GM19099 (cell line): ENCODE measurements around the gene MAMDC2.
A peak's percentile ranks its signal among the peaks of the same experiment; 100 is the strongest.

Source experiments
- POLR2A ChIP-seq: IDR thresholded peaks from 3 replicates; pipeline ENCODE4 v1.6.1; 2011; ENCODE audit warnings: low read depth; ENCODE audit not compliant: insufficient read length; ENCODE audit errors: extremely low read depth

The MAMDC2 gene

DNA sequence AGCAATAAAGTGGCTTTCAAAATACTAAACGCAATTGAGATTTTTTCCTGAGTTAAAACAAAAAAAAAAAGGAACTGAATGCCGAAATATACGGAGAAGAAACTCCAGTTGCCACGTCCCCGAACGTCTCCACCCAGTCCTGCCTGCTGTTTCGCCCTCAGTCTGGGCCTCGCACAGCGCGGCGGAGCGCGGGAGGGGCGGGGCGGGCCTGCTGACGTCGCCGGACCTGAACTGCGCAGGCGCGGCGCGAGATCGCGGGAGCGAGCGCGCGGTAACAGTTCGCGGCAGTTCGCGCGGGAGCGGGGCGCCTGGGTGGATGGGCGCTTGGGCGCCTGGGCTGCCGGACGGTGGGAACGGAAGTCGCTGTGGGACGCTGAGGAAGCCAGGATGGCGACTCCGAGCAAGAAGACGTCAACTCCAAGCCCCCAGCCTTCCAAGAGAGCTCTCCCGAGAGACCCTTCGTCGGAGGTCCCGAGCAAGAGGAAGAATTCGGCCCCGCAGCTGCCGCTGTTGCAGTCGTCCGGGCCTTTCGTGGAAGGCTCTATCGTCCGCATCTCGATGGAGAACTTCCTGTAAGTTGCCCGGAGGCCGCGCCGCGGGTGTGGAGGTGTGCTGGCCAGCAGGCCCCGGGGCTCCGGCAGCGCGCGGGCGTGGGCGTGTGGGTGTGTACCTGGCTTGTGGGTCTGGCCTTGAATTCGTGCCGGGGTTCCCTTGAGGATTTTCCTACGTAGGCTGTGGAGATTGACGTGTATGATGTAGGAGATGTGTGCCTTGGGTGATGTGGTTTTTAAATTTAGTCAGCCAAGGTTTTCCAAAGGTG, 215.3 kb downstream of the MAMDC2 start, which contains the start of gene SMC5:
Gene SMC5, plus strand, starts transcription at position 287 of the 820 bp plus-strand sequence. Its CDS starts 101 bp downstream, at position 388.
- peak; percentile 95 for TF ChIP-seq POLR2A

DNA sequence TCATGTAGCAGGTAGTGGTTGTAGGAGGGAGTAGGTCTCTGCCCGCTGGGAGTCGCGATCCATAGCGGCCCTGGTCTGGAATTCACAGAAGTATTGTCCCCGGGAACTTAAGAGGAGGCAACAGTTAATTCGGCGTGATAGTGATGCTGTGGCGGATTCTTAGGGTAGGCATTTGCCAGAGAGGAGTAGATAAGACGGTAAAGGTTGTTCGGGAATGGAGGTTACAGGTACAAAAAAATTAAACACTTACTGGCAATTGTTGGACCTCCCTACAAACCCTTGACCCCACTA, 215.8 kb downstream of the MAMDC2 start:
- TF ChIP-seq POLR2A = no peak

DNA sequence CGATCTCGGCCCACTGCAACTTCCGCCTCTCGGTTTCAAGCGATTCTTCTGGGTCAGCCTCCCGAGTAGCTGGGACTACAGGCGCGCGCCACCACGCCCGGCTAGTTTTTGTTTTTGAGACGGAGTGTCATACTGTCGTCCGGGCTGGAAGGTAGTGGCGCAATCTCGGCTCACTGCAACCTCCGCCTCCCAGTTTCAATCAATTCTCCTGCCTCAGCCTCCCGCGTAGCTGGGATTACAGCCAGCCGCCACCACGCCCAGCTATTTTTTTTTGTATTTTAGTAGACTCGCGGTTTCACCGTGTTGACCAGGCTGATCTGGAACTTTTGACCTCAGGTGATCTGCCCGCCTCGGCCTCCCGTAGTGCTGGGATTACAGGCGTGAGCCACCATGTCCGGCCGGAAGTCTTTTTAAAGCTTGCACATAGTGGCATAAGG, 216.4 kb downstream of the MAMDC2 start:
- no peak for TF ChIP-seq POLR2A

DNA sequence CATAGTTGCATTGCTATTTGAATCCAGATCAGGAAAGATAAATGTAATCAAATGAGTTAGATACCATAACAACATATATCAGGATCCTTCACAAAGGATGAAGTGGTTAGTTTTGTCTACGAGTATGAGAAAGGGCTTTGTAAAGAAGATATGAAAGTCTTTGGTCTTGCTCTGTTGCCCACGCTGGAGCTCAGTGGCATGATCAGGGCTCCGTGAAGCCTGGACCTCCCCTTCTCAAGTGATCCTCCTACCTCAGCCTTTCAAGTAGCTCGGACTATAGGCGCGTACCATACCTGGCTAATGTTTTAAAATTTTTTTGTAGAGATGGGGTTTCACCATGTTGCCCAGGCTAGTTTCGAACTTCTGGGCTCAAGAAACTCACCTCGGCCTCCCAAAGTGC, 217.0 kb downstream of the MAMDC2 start:
- no peak for TF ChIP-seq POLR2A

DNA sequence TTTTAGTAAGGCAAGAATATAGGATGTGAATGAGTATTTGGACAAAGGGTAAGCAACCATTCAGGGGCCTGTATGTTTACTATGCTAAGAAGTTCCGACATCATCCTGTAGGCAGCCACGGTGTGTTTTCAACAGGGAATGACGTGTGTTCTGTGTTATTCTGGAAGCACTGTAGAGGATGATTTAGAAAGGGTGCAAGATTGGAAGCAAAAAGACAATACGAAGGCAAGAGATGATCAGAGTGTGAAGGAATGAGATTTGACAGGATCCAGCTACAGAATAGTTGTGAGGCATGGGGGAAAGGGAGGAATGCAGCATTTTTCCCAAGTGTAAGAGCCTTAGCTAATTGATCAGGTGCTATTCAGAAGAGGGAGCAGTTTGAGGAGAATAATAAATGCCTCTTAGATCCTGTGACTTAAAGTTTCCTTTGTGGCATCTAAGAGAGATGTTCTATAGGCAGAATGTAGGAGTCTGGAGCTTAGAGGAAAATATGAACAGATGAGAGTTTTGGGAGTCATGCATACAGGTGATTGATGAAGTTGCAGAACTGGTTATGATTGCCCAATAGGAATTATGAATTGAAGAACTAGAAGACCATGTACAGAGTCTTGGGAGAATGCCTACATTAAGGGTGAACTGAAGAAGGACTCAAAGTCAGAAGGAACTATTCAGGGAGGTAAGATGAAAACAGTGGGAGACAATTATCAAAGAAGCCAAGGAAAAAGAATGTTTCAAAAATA, 217.7 kb downstream of the MAMDC2 start:
- no peak for TF ChIP-seq POLR2A

DNA sequence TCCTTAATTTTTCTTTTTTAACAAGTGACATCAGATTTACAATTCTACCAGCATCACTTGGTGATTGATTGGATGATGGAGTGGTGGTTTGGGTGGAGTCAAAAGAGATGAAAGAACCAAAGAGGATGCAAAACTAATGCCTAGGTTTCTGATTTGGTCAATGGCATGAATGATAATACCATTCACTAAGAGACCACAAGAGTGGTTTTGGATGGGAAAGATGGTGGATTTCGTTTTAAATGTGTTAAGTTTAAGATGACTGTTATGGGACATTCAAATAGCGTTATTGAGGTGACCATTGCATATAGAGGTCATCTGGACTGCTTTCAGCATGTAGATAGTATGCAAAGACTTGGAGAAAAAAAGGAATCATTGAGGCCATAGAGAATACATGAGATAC, 218.7 kb downstream of the MAMDC2 start:
- no peak for TF ChIP-seq POLR2A

DNA sequence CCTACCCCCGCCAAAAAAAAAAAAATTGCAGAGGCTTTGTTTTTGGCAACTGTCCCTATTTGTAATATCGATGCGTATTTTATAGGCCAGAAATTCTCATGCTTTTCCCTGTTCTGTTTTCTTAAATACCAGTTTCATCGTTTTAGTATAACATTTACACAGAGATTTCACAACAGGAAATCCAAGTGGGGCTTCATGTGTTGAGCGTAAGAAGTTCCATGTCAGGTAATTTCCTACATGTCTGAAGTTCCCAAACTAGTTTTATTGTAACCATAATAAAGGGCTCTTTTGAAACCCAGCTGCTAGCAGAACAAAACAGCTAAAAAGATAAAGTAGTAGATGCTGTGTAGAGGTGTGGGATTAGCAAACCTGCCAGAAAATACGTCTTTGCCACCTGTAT, 219.3 kb downstream of the MAMDC2 start:
- no peak for TF ChIP-seq POLR2A

DNA sequence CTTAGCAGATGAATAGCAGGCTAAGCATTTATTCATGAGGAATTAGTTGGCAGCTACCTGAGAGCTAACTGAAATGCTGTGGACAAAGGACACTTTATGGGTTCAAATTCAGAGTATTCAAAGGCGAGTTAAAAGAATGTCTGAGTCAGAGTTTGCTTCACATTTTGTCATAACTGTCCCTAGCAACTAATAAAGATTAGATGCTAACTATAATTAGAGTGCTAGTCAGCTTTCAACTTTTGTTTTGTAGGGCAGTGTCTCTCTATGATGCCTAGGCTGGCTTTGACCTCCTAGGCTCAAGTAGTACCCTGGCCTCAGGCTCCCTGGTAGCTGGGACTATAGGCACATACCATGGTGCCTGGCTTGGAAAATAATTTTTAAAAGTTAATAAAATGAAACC, 219.8 kb downstream of the MAMDC2 start:
- no peak for TF ChIP-seq POLR2A
